ENCODE results near the gene NID1.
"Not testable (repeated sequence)": the region's sequence is repeated elsewhere in the genome, so short reads cannot be mapped to it uniquely, and the experiment has no call there.

Gene NID1

DNA sequence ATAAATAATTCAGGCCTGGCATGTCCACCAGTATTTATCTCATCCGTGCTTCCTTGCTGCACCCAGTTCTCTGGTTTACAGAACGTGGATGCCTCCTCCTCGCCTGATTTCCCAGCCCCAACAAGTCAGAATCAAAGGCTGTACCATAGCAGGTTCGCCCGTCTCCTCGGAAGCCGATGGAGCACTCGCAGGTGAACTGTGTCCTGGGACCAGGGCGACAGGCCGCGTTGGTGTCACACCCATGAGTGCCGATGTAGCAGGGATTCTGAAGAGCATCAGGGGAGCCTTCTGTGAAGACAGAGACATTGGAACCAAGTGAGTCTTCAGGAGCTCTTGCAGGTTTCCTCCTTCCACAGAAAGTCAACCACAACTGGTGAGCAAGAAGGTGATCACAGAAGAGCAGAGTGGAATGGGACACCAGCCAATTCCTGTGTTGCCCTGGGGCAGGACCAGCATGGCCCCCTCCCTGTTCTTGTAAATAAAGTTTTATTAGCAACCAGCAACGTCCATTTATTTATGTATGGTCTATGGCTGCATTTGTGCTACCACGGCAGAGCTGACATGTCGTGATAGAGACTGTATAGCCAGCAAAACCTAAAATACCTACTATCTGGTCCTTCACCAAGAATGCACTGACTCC, 40.8 kb downstream of the NID1 start:
- no peak for DNase-seq

DNA sequence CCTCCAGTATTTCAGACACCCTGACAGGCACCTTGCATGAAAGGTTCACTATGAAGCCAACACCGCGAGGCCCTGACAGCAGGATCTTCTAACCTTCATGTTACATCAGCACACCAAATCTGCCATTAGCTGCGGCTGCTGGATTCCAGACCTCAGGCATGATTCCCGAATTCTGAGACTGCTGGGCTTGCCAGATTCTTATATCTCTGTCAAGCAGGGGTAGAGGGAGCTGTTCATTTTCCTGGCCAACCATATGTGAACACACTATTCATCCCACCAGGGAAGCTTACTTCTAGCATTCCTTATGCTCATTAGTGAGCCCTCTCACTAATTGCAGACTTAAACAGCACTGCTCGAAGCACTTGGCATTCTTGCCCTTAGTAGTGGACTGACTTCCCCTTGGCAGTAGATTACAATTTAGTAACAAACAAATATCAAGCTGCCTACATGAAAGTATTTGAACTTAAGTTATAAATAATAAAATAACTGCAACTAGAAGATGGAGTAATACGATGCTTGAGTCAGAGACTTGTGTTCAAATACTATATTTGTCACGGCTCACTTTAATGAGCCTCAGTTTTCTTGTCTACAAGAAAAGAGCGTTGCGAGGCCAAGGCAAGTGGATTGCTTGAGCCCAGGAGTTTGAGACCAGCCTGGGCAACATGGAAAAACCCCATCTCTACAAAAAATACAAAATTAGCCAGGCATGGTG, 43.3 kb downstream of the NID1 start:
- DNase-seq = no peak

DNA sequence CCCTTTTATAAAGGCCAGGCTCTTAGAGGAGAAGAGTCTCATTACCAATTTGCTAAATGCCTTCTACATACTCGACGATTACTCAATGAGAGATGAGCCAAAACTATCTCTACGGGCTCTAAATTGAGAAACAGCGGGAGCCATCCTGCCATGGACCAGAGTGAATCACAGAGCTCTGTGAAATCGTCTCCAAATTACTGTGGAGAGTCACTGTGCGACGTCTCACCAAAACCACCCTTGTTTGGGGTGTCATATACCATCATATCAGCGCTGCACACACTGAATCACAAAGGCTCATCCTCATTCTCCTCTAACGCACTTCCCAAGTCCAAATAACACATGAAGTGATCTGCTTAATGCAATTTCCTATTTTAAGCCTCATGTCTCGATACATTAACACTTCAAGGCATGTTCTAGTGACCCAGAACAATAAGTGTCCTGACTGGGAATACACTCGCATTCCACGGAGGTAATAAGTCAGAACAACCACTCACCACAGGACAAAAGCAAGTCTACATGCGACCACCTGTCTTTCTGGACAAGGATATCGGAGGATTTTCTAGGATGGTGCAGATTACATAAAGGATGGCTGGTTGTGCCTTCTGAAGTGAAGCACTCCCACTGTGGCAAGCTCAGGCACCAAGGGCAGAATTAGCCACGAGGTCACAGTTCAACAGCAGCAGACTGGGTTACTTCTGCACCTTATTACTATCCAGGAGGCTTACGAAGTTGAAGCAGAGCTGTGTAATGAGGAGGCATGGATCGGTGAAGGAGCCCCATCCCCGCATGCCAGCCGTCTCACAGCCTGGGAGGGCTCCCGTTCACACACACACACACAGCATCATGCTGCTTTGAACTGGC, 44.3 kb downstream of the NID1 start:
- peak; percentile 29 for DNase-seq

DNA sequence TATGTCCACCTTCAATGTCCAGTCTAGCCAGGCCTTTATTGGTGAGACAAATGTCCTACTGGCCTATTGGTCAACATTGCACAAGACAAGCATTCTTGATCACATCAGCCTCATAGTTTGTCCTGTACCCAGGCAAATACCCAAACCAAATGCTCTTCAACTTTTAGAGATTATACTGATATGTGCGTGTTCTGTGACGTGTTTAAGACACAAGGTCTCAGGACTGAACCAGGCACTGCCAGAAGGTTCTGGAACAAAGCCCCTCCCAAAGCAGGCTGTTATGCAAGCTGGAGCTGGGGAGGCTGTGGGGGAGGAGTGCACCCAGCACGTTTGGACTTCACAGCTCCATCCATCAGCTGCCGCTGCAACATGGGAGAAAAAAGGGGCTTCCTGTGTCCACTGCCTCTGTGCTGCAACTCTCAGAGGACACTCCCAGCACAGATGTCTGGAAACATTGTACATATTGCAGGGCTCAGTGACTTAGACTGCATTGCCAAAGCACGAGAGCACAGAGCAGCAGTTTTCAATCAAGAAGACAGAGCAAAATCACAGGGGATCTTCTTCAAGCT, 45.9 kb downstream of the NID1 start:
- DNase-seq = no peak

DNA sequence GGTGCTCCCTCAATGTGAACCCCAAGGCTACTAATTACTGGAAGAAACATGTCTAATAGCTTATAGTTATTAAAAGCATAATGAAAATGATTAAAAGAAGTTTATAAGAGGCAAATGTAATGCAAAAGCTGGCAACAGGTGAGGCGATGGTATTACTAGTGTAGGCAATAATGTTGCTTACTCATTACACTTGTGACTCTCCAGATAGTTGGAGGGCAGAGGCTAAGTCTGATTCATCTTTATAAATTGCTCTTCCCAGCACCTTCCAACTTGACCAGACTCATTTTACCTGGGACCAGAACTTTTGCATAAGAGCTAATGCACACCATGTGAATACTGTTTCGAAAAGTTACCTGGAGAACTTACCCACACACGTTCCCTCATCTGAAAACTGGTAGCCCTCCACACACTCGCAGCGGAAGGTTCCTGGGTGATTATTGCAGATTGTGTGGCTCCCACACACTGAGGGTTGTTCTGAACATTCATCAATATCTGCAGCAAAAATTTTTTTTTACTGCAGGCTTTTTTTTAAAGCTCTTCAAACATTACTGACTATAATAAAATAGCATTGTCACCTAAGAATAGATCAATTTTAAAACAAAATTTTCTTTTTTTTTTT, 48.0 kb downstream of the NID1 start:
- DNase-seq = no peak

DNA sequence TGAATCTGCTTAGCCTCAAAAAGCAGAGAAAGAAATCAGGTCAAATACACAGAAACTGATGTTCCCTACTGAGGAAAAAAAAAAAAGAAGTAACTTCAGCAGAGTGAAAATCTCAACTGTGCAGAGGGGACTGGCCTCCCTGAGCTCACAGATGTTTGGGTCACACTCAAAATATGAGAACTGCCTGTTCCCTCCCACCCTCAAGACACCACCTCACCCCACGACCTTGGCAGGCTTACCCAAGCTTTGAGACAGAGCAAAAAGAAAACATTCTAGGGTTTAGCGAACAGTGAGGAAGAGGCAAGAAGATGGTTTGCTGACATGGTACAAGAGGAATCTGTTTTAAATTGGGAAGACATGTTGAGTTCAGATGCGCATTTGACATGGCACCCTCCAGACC, 48.8 kb downstream of the NID1 start:
- DNase-seq = no peak

DNA sequence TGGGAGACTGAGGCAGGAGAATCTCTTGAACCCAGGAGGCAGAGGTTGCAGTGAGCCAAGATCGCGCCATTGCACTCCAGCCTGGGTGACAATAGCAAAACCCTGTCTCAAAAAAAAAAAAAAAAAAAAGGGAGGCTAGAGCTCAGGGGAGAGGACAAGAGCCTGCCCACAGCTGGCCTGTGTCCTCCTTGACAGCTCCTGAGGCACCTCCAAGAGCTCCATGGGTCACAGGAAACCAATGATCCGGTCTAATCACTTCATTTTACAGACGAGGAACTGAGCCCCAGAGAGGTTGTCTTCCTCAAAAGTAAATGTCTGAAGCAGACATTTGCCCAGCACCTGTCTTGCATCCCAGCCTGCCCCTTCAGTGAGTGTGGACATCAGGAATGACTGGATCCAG, 49.4 kb downstream of the NID1 start:
- DNase-seq = no peak

DNA sequence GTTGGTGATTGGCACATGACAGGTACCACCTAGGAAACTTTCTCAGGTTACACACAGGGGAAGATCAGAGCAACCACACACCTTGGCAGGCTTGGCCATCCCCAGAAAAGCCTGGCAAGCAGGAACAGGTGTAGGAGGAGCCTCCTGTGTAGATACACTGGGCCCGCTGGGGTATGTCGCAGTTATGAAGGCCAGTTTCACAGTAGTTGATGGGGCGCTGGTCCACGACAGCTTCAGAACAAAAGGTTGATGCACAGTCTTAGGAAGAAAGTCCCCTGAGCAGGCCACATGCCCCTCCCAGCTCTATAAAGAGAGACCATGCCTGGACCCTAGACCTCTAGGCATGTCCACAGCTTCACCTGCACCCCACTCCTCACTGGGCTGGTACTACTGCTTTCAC, 51.6 kb downstream of the NID1 start:
- DNase-seq = no peak

DNA sequence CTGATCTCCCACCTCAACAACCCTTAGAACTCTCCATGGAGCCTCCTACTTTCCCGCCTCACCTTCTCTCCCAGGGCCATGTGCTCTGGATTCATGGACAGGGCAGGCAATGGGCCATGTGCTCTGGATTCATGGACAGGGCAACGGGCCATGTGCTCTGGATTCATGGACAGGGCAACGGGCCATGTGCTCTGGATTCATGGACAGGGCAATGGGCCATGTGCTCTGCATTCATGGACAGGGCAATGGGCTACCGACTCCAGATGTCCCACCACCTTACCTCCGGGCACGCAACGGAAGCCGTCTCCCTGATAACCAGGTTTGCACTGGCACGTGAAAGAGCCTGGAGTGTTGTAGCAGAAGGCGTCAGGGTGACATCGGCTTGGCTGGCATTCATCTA, 53.2 kb downstream of the NID1 start:
- DNase-seq = no peak

DNA sequence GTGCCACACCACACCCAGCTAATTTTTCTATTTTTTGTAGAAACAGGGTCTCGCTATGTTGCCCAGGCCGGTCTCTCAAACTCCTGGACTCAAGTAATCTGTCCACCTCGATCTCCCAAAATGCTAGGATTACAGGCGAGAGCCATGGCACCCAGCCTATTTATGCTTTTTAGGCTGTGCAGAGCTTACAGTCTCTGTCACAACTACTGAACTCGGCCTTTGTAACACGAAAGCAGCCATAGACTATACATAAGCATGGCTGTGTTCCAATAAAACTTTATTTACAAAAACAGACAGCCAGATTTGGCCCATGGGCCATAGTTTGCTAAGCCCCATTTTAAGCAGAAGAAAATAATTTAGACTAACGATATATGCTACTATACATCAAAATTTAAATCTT, 54.4 kb downstream of the NID1 start:
- no peak for DNase-seq

DNA sequence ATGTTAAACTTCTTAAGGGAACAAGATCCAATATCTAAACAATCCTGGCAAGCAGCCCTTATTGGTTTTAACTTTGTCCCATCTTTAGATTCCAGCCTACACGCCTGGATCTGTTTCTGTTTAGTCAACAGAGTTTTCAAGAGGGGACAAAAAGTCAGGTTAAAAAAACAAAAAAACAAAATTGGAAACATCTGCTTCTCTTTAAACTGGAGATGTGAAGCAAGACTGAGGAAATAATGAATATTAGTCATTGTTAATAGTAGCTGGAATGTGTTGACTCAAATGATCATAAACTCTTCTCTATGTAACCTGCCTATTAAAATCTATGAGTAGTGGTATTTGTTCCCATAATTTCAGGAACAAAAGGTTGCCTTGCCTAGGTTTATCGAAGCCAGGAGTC, 55.0 kb downstream of the NID1 start:
- DNase-seq = peak; percentile 27

DNA sequence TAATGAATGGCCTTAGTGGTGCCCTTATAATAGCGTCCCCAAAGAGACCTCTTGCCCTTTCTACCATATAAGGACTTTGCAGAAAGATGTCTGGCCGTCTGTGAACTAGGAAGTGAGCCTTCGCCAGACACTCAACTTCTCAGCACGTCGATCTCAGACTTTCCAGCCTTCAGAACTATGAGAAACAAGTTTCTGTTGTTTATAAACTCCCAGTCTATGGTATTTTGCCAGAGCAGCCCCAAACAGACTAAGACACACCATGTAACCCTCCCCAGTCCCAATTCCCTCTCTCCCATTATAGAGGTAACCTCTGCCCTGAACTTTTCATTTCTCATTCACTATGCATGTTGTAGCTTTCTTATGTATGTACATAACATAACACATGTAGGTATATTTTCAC, 55.7 kb downstream of the NID1 start:
- DNase-seq = no peak

DNA sequence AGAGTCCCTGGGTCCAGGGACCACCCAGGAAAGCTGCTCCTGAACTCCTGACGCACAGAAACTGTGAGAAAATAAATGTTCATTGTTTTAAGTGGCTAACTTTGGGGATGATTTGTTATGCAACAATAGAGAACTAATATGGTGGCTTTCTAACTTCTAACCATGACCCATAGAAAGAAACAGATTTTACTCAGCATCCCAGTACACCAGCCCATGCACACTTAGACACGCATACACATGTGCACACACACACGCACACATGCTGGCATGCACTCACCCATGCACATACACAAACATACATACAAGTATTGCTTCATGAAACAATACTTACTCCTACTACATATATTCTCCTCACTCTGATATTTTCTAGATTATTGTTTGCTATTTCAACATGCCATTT, 57.1 kb downstream of the NID1 start:
- no peak for DNase-seq

DNA sequence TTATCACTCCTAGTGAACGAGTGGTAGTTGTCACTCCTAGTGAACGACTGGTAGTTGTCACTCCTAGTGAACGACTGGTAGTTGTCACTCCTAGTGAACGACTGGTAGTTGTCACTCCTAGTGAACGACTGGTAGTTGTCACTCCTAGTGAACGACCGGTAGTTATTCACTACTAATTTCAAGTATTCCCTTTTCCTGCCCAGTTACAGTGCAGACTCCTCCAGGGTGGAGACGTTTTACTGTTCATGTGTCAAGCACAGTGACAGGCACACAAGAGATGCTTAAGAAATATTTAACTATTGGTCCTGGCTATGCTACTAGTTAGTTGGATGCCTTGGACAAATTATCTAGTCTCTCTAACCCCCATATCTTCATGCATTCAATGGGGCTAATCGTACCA, 61.8 kb downstream of the NID1 start:
- not testable (repeated sequence) for DNase-seq

DNA sequence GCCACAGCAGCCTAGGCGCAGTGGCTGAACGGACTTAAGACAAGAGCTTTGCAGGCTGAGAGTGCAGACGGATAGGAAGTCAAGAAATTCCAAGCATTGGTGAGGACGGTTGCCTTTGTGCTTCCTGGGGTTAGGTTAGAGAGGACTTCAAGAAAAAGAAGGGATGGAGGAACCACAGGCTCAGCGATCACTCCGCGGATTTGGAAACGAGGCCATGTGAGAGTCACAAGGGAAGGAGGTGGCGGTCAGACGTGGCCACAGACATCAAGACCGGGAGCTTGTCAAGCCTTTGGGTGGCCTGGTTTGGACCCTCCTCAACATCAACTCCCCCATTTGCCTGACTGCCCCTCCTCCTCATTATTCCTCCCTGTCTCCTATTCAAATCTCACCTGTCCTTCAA, 62.3 kb downstream of the NID1 start:
- no peak for DNase-seq

DNA sequence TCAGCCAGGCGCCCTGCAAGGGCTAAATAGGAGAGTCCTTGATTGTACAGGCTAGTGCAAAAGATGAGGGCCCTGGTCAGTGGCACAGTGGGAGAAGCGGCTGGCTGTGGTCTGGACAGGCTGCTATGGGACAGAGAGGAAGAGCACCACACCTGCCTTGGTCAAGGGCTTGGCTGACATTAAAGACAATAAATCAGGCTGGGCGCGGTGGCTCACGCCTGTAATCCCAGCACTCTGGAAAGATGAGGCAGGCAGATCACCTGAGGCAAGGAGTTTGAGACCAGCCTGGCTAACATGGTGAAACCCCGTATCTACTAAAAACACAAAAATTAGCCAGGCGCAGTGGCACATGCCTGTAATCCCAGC, 62.9 kb downstream of the NID1 start:
- DNase-seq = no peak

DNA sequence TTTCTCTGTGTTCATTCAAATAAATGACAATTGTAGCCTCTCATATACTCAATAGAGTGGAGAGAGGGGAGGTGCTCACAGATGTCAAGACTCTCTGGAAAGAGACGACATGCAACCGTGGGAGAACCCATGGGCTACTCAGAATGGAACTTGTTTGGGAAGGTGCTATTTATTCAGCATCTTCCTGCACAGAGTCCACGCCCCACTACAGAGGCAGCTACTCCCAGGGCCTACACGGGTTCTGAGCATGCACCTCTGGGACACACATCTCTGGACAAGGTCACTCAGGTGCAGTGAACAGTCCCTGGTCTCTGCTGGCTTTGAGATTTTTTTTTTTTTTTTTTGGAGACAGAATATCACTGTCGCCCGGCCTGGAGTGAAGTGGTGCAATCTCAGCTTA, 64.1 kb downstream of the NID1 start:
- no peak for DNase-seq

DNA sequence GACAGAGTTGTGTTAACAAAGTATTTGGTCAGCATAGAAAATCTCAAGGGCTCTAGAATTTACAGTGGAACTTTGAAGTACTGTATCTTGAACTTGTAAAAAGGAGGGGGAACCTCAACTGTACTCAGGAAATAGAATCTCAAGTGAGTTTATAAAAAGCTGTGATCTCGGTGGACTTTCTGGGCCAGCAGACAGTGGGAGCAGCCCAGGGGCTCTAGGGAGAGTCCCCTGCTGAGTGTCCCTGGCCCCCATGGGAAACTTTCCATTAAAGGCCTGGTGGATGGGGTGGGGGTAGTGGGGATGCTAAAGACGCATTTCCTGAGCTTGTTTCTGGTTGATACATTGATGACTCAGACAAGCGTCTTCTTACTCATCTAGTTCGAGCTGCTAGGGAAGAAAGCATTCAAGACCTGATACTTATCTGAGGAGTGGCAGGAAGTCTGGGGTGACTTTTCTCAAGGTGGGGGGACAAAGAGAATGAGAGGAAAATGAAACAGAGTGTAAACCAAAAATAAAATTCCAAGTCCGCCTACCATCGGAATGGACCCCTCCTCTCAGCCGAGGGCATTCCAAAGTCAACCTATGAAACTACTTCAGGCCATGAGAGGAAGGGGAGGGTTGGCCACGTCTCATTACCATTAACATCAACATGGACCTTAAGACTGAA, 65.5 kb downstream of the NID1 start:
- DNase-seq = peak; percentile 60

DNA sequence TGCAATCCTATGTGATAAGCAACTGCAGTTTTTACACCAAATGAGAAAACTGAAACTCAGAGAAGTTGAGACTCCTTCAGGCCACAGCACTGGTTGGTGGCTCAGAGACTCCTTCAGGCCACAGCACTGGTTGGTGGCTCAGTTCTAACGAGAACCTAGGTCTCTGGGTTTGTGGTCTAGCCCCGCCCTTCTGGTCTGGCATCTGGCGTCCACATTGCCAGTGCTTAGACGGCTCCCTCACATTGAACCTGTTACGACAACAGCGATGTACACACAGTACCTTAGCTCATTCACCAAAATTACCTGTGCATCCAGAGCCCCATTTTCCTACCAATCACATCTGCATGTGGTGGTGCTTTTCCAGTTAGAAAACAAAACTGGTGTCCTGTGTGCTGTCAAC, 66.1 kb downstream of the NID1 start:
- no peak for DNase-seq

DNA sequence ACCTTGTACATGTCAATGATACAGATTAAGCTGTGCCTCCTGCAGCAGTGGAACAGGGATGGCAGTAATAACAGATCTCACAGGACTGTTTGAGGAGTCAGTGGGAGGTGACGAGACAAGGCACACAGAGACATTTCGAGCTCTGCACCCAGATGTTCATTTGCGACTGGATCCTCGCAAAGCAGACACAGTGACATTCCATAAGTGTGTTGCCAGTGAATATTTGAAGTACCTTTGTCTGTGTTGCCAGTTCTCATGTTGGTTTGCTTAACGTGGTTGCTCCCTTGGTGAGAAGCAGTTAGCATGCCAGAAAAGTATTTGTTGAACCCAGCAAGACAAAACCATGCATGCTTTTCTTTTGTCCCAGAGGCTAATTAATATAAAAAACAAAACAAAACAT, 67.0 kb downstream of the NID1 start:
- DNase-seq = no peak

DNA sequence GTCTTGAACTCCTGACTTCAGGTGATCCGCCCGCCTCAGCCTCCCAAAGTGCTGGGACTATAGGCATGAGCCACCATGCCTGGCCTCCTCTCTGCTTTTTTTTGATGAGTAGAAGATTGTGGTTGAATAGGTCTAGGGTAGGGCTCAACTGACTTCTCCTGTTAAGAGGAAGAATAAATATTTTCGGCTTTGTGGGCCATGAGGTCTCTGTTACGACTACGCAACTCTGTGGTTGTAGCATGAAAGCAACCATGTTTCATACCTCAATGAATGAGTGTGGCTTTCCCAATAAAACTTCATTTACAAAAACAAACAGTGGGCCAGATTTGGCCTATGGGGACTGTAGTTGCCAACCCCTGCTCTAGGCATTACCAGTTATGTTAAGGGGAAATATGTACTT, 67.8 kb downstream of the NID1 start:
- DNase-seq = peak; percentile 44

DNA sequence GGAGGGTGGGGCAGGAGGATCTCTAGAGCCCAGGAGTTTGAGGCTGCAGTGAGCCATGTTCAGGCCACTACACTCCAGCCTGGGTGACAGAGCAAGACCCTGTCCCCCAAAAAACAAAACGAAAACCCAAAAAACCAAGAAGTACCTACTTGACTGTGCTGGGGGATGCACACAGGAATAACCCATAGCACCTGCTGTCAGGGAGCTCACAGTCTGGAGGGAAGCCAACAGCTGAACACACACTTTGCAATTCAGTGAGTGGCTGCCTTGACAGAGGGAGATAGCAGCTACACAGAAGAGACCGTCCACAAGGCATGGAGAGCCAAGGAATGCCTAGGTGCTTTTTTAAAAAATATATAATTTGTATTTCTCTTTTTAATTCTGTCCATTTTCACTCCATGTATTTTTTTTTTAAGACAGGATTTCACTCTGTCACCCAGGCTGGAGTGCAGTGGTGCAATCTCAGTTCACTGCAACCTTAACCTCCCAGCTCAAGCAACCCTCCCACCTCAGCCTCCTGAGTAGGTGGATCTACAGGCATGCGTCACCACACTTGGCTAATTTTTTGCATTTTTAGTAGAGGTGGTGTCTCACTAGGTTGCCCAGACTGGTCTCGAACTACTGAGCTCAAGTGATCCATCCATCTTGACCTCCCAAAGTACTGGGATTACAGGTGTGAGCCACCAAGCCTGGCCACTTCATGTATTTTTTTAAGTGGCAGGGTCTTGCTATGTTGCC, 68.7 kb downstream of the NID1 start:
- no peak for DNase-seq
